HCT116 (cell line): ENCODE results near the gene AUTS2. TPM values are rescaled to one million over a fixed set of nuclear protein-coding genes. Genes with fewer than 3 reads are reported as not detected.
"Not testable (repeated sequence)": the region's sequence is repeated elsewhere in the genome, so short reads cannot be mapped to it uniquely, and the experiment has no call there.

Experiments used
- ATAC-seq: fragments of 200-7000 bp; cut with Tn5 transposase; 2 replicates; pipeline ENCODE4 v1.9.1; 2020; ENCODE audit warnings: mild to moderate bottlenecking, moderate library complexity
- BruUV-seq: library from RNA; stranded (reverse); fragments of 400-500 nt; replicated peaks from 2 replicates; lab custom pipeline; 2021; lab: Mats Ljungman, UMichigan
- CTCF ChIA-PET: fragments of 300-600 bp; sonication (Branson Sonifier 250); formaldehyde crosslinking; loops from one replicate; lab custom pipeline; 2021; ENCODE audit warnings: antibody characterized with exemption; lab: Charles Lee
- POLR2A ChIA-PET: fragments of 300-600, 350-600 bp; sonication (Branson Sonifier 250); formaldehyde crosslinking; loops from one replicate; lab custom pipeline; 2021; ENCODE audit warnings: antibody characterized with exemption; lab: Charles Lee
- RAD21 ChIA-PET, 2 experiments: fragments of 300-600 bp; sonication (Branson Sonifier 250); formaldehyde crosslinking; loops; one replicate each; lab custom pipeline; 2023; ENCODE audit warnings: low total read pairs in 2 of 2; ENCODE audit not compliant: uncharacterized antibody in 2 of 2, unreplicated experiment in 2 of 2, low non-redundant PET in 1 of 2; lab: Charles Lee
- DNase-seq: peaks from one replicate; pipeline ENCODE4 v3.0.0-alpha.2; 2010; ENCODE audit warnings: low read depth, low spot score
- H2AFZ ChIP-seq: fragments of 200-600 bp; shearing (Covaris generic), sonication (generic); 2 replicates; pipeline ENCODE4 v1.6.1; 2017; ENCODE audit warnings: low read depth, mixed run types, mixed read lengths, antibody characterized with exemption, low read length; ENCODE audit not compliant: poor library complexity, severe bottlenecking
- H3K27ac ChIP-seq: 2 replicates; pipeline ENCODE4 v1.5.1; 2012; ENCODE audit warnings: low read depth, low read length
- H3K27me3 ChIP-seq: fragments of 200-600 bp; sonication (generic); 2 replicates; pipeline ENCODE4 v1.6.1; 2016; ENCODE audit warnings: mixed run types, low read length, mixed read lengths; ENCODE audit not compliant: insufficient read depth
- H3K36me3 ChIP-seq, 2 experiments: fragments of 200-500 bp in 1 of 2; fragments of 200-600 bp in 1 of 2; sonication (Bioruptor generic) in 1 of 2; sonication (generic) in 1 of 2; 2 replicates each; pipeline versions ENCODE4 v1.5.1 to v1.6.1; 2014 to 2016; ENCODE audit warnings: low read length in 2 of 2, inconsistent platforms in 1 of 2, mixed read lengths in 1 of 2, mixed run types in 1 of 2; ENCODE audit not compliant: insufficient read depth in 2 of 2, control insufficient read depth in 1 of 2
- H3K4me1 ChIP-seq, 2 experiments: fragments of 200-600 bp in 1 of 2; sonication (generic) in 1 of 2; 2 replicates each; pipeline versions ENCODE4 v1.5.1 to v1.6.1; 2012 to 2017; ENCODE audit warnings: low read length in 2 of 2, inconsistent platforms in 1 of 2, mild to moderate bottlenecking in 1 of 2, mixed read lengths in 1 of 2, mixed run types in 1 of 2, moderate library complexity in 1 of 2; ENCODE audit not compliant: insufficient read depth in 2 of 2, control insufficient read depth in 1 of 2
- H3K4me2 ChIP-seq: fragments of 200-600 bp; sonication (generic); 2 replicates; pipeline ENCODE4 v1.6.1; 2017; ENCODE audit warnings: mixed run types, low read length, mixed read lengths
- H3K4me3 ChIP-seq, 2 experiments: fragments of 200-600 bp in 1 of 2; sonication (generic) in 1 of 2; replicated peaks in 1 of 2; 2 replicates each; pipeline ENCODE4 v1.5.1; 2011 to 2016; ENCODE audit warnings: low read length in 2 of 2, control low read depth in 1 of 2, low read depth in 1 of 2, mild to moderate bottlenecking in 1 of 2, mixed read lengths in 1 of 2, mixed run types in 1 of 2
- H3K79me2 ChIP-seq: fragments of 200-600 bp; sonication (generic); 2 replicates; pipeline ENCODE4 v1.6.1; 2017; ENCODE audit warnings: mild to moderate bottlenecking, mixed run types, low read length, moderate library complexity, mixed read lengths; ENCODE audit not compliant: insufficient read depth
- H3K9ac ChIP-seq: fragments of 200-600 bp; sonication (generic); 2 replicates; pipeline ENCODE4 v1.6.1; 2016; ENCODE audit warnings: low read length, mixed read lengths
- H3K9me2 ChIP-seq: fragments of 200-600 bp; sonication (generic), shearing (Covaris generic); 2 replicates; pipeline ENCODE4 v1.6.1; 2017; ENCODE audit warnings: mixed run types, mild to moderate bottlenecking, moderate library complexity; ENCODE audit not compliant: insufficient read depth
- H3K9me3 ChIP-seq, 2 experiments: fragments of 200-500 bp in 1 of 2; fragments of 200-600 bp in 1 of 2; sonication (Bioruptor generic) in 1 of 2; sonication (generic) in 1 of 2; 2 replicates each; pipeline ENCODE4 v1.6.1; 2014 to 2017; ENCODE audit warnings: low read length in 2 of 2, mixed read lengths in 2 of 2, inconsistent platforms in 1 of 2, low read depth in 1 of 2, mild to moderate bottlenecking in 1 of 2, mixed run types in 1 of 2, moderate library complexity in 1 of 2; ENCODE audit not compliant: control insufficient read depth in 1 of 2, insufficient read depth in 1 of 2
- H4K20me1 ChIP-seq: fragments of 200-600 bp; sonication (generic), shearing (Covaris generic); 2 replicates; pipeline ENCODE4 v1.6.1; 2017; ENCODE audit warnings: mixed run types, mild to moderate bottlenecking, moderate library complexity; ENCODE audit not compliant: insufficient read depth
- EZH2phosphoT487 ChIP-seq: fragments of 200-600 bp; IDR thresholded peaks from 2 replicates; pipeline ENCODE4 v1.6.1; 2018; ENCODE audit warnings: antibody characterized with exemption, borderline replicate concordance
- YY1 ChIP-seq: IDR thresholded peaks from 2 replicates; pipeline ENCODE4 v1.6.1; 2011; ENCODE audit warnings: low read length, low read depth, moderate library complexity, mild to moderate bottlenecking; ENCODE audit not compliant: insufficient replicate concordance; ENCODE audit errors: extremely low read depth
- ZBTB33 ChIP-seq: IDR thresholded peaks from 2 replicates; pipeline ENCODE4 v1.6.1; 2011; ENCODE audit warnings: mild to moderate bottlenecking, low read length, moderate library complexity; ENCODE audit not compliant: insufficient replicate concordance; ENCODE audit errors: extremely low read depth
- intact Hi-C: fragments of 100-400 bp; cut with micrococcal nuclease; formaldehyde crosslinking; loops from 2 replicates; pipeline ENCODE4 v1.10.0; 2022
- total RNA-seq: library from RNA; stranded (reverse); gene quantifications from one replicate; pipeline ENCODE4 v1.2.1, GENCODE V29; 2021; ENCODE audit not compliant: unreplicated experiment

Gene AUTS2
- total RNA-seq, 1 experiment from 2014 or later = 0.93 TPM

- TF ChIP-seq EZH2phosphoT487 = no peak
- TF ChIP-seq YY1 = no peak
- no peak for TF ChIP-seq ZBTB33
- TF ChIP-seq, all 23 proteins: peak for 0
Observed at GRCh38 chr7:69782917-69783684, 184.8 kb downstream of the AUTS2 start (continued).

- BruUV-seq, H3K79me2 ChIP-seq, H3K4me3 ChIP-seq, H3K36me3 ChIP-seq, H3K4me1 ChIP-seq, POLR2A ChIA-PET, H3K27ac ChIP-seq, RAD21 ChIA-PET, H3K9ac ChIP-seq, CTCF ChIA-PET, DNase-seq, H4K20me1 ChIP-seq, H2AFZ ChIP-seq, ATAC-seq, H3K27me3 ChIP-seq, H3K9me2 ChIP-seq, intact Hi-C loops, H3K4me2 ChIP-seq: not testable (repeated sequence)
- H3K9me3 ChIP-seq = peaks cover 0 to 23% of the 10 kb centered on the region in 2 experiments; a peak in 2 of 4 replicates
Observed at GRCh38 chr7:69786130-69786529, 187.9 kb downstream of the AUTS2 start.
